ENCODE data around the gene PF4V1.

PF4V1 gene

GRCh38 chr4:73853246-73853704, at the start of gene PF4V1:
Gene PF4V1 (plus strand): TSS chr4:73853296. CDS start chr4:73853363, 67 bp downstream.
- H3K9me3 ChIP-seq (ENCODE audit: low read length) = no peaks in the 10 kb centered on the region
- no peaks in the 10 kb centered on the region for H3K36me3 ChIP-seq (ENCODE audit: insufficient read depth, low read length)
- H3K27me3 ChIP-seq (ENCODE audit: insufficient read depth, low read length) = no peaks in the 10 kb centered on the region
- H3K4me1 ChIP-seq (ENCODE audit: insufficient read depth, low read length) = no peaks in the 10 kb centered on the region
- no peak within 1 kb of the TSS for H3K4me3 ChIP-seq (ENCODE audit: low read length)
- H2AFZ ChIP-seq (ENCODE audit: low read depth, low read length) = no peak within 1 kb of the TSS

- H3K27me3 ChIP-seq (ENCODE audit: insufficient read depth, low read length) = no peaks in the 10 kb centered on the region
Measured at GRCh38 chr4:73810191-73810590, 42.9 kb upstream of the PF4V1 start.

GRCh38 chr4:73811841-73812240, 41.3 kb upstream of the PF4V1 start:
- Histone ChIP-seq H3K27me3 (ENCODE audit: insufficient read depth, low read length) (no peaks in the 10 kb centered on the region), H3K4me1 (ENCODE audit: insufficient read depth, low read length) (peaks cover 9% of the 10 kb centered on the region)

More at GRCh38 chr4:73810191-73810590, 42.9 kb upstream of the PF4V1 start:
- Histone ChIP-seq H2AFZ (ENCODE audit: low read depth, low read length) (no peak overlapping the region), H3K9me3 (ENCODE audit: low read length) (no peaks in the 10 kb centered on the region), H3K36me3 (ENCODE audit: insufficient read depth, low read length) (no peaks in the 10 kb centered on the region), H3K4me3 (ENCODE audit: low read length) (no peak overlapping the region), H3K4me1 (ENCODE audit: insufficient read depth, low read length) (peaks cover 9% of the 10 kb centered on the region)

GRCh38 chr4:73814679-73815078, 38.4 kb upstream of the PF4V1 start:
- no peaks in the 10 kb centered on the region for H3K9me3 ChIP-seq (ENCODE audit: low read length)
- no peak overlapping the region for H2AFZ ChIP-seq (ENCODE audit: low read depth, low read length)
- no peak overlapping the region for H3K4me3 ChIP-seq (ENCODE audit: low read length)
- H3K27me3 ChIP-seq (ENCODE audit: insufficient read depth, low read length) = no peaks in the 10 kb centered on the region
- H3K4me1 ChIP-seq (ENCODE audit: insufficient read depth, low read length) = peaks cover 9% of the 10 kb centered on the region
- H3K36me3 ChIP-seq (ENCODE audit: insufficient read depth, low read length) = no peaks in the 10 kb centered on the region

More at GRCh38 chr4:73811841-73812240, 41.3 kb upstream of the PF4V1 start:
- no peaks in the 10 kb centered on the region for H3K9me3 ChIP-seq (ENCODE audit: low read length)
- H3K4me3 ChIP-seq (ENCODE audit: low read length) = no peak overlapping the region
- no peak overlapping the region for H2AFZ ChIP-seq (ENCODE audit: low read depth, low read length)
- H3K36me3 ChIP-seq (ENCODE audit: insufficient read depth, low read length) = no peaks in the 10 kb centered on the region

- H3K9me3 ChIP-seq (ENCODE audit: low read length) = no peaks in the 10 kb centered on the region
- H3K27me3 ChIP-seq (ENCODE audit: insufficient read depth, low read length) = no peaks in the 10 kb centered on the region
- H2AFZ ChIP-seq (ENCODE audit: low read depth, low read length) = no peak overlapping the region
- H3K4me3 ChIP-seq (ENCODE audit: low read length) = no peak overlapping the region
- H3K4me1 ChIP-seq (ENCODE audit: insufficient read depth, low read length) = peaks cover 6% of the 10 kb centered on the region
- H3K36me3 ChIP-seq (ENCODE audit: insufficient read depth, low read length) = no peaks in the 10 kb centered on the region
Measured at GRCh38 chr4:73815145-73815544, 38.0 kb upstream of the PF4V1 start.

- no peaks in the 10 kb centered on the region for H3K4me1 ChIP-seq (ENCODE audit: insufficient read depth, low read length)
- H3K27me3 ChIP-seq (ENCODE audit: insufficient read depth, low read length) = no peaks in the 10 kb centered on the region
- H2AFZ ChIP-seq (ENCODE audit: low read depth, low read length) = no peak overlapping the region
Measured at GRCh38 chr4:73816814-73817213, 36.3 kb upstream of the PF4V1 start.

GRCh38 chr4:73817341-73817740, 35.8 kb upstream of the PF4V1 start:
- no peaks in the 10 kb centered on the region for H3K27me3 ChIP-seq (ENCODE audit: insufficient read depth, low read length)
- no peak overlapping the region for H3K4me3 ChIP-seq (ENCODE audit: low read length)
- H3K9me3 ChIP-seq (ENCODE audit: low read length) = no peaks in the 10 kb centered on the region
- no peaks in the 10 kb centered on the region for H3K36me3 ChIP-seq (ENCODE audit: insufficient read depth, low read length)
- H2AFZ ChIP-seq (ENCODE audit: low read depth, low read length) = no peak overlapping the region
- H3K4me1 ChIP-seq (ENCODE audit: insufficient read depth, low read length) = no peaks in the 10 kb centered on the region

More at GRCh38 chr4:73816814-73817213, 36.3 kb upstream of the PF4V1 start:
- no peak overlapping the region for H3K4me3 ChIP-seq (ENCODE audit: low read length)
- no peaks in the 10 kb centered on the region for H3K9me3 ChIP-seq (ENCODE audit: low read length)
- H3K36me3 ChIP-seq (ENCODE audit: insufficient read depth, low read length) = no peaks in the 10 kb centered on the region

GRCh38 chr4:73821325-73821724, 31.8 kb upstream of the PF4V1 start:
- Histone ChIP-seq H3K27me3 (ENCODE audit: insufficient read depth, low read length) (no peaks in the 10 kb centered on the region), H3K4me1 (ENCODE audit: insufficient read depth, low read length) (no peaks in the 10 kb centered on the region), H3K9me3 (ENCODE audit: low read length) (no peaks in the 10 kb centered on the region), H3K36me3 (ENCODE audit: insufficient read depth, low read length) (no peaks in the 10 kb centered on the region), H2AFZ (ENCODE audit: low read depth, low read length) (no peak overlapping the region), H3K4me3 (ENCODE audit: low read length) (no peak overlapping the region)

GRCh38 chr4:73822389-73822788, 30.7 kb upstream of the PF4V1 start:
- Histone ChIP-seq H3K4me1 (ENCODE audit: insufficient read depth, low read length) (no peaks in the 10 kb centered on the region), H3K9me3 (ENCODE audit: low read length) (no peaks in the 10 kb centered on the region), H3K27me3 (ENCODE audit: insufficient read depth, low read length) (no peaks in the 10 kb centered on the region), H3K4me3 (ENCODE audit: low read length) (no peak overlapping the region), H2AFZ (ENCODE audit: low read depth, low read length) (no peak overlapping the region), H3K36me3 (ENCODE audit: insufficient read depth, low read length) (no peaks in the 10 kb centered on the region)

- H2AFZ ChIP-seq (ENCODE audit: low read depth, low read length) = no peak overlapping the region
- H3K27me3 ChIP-seq (ENCODE audit: insufficient read depth, low read length) = no peaks in the 10 kb centered on the region
- H3K4me3 ChIP-seq (ENCODE audit: low read length) = no peak overlapping the region
- H3K36me3 ChIP-seq (ENCODE audit: insufficient read depth, low read length) = no peaks in the 10 kb centered on the region
- H3K9me3 ChIP-seq (ENCODE audit: low read length) = no peaks in the 10 kb centered on the region
- H3K4me1 ChIP-seq (ENCODE audit: insufficient read depth, low read length) = no peaks in the 10 kb centered on the region
Measured at GRCh38 chr4:73822812-73823504, 30.1 kb upstream of the PF4V1 start.

GRCh38 chr4:73823760-73824159, 29.3 kb upstream of the PF4V1 start:
- H3K27me3 ChIP-seq (ENCODE audit: insufficient read depth, low read length) = no peaks in the 10 kb centered on the region

GRCh38 chr4:73828956-73829355, 24.1 kb upstream of the PF4V1 start:
- no peak overlapping the region for H3K4me3 ChIP-seq (ENCODE audit: low read length)
- H3K9me3 ChIP-seq (ENCODE audit: low read length) = no peaks in the 10 kb centered on the region
- H3K36me3 ChIP-seq (ENCODE audit: insufficient read depth, low read length) = no peaks in the 10 kb centered on the region
- no peak overlapping the region for H2AFZ ChIP-seq (ENCODE audit: low read depth, low read length)
- no peaks in the 10 kb centered on the region for H3K27me3 ChIP-seq (ENCODE audit: insufficient read depth, low read length)
- no peaks in the 10 kb centered on the region for H3K4me1 ChIP-seq (ENCODE audit: insufficient read depth, low read length)

More at GRCh38 chr4:73823760-73824159, 29.3 kb upstream of the PF4V1 start:
- no peak overlapping the region for H2AFZ ChIP-seq (ENCODE audit: low read depth, low read length)
- H3K4me1 ChIP-seq (ENCODE audit: insufficient read depth, low read length) = no peaks in the 10 kb centered on the region
- H3K36me3 ChIP-seq (ENCODE audit: insufficient read depth, low read length) = no peaks in the 10 kb centered on the region
- H3K4me3 ChIP-seq (ENCODE audit: low read length) = no peak overlapping the region
- no peaks in the 10 kb centered on the region for H3K9me3 ChIP-seq (ENCODE audit: low read length)

- Histone ChIP-seq H2AFZ (ENCODE audit: low read depth, low read length) (no peak overlapping the region), H3K36me3 (ENCODE audit: insufficient read depth, low read length) (no peaks in the 10 kb centered on the region), H3K4me1 (ENCODE audit: insufficient read depth, low read length) (no peaks in the 10 kb centered on the region), H3K4me3 (ENCODE audit: low read length) (no peak overlapping the region), H3K27me3 (ENCODE audit: insufficient read depth, low read length) (peaks cover 1% of the 10 kb centered on the region), H3K9me3 (ENCODE audit: low read length) (no peaks in the 10 kb centered on the region)
Measured at GRCh38 chr4:73831569-73831968, 21.5 kb upstream of the PF4V1 start.
